HCT116 (cell line): ENCODE measurements around the gene KATNBL1.

Source experiments
- EZH2 ChIP-seq: fragments of 200-600 bp; sonication (generic); IDR thresholded peaks from 2 replicates; pipeline ENCODE4 v1.6.1; 2017; ENCODE audit warnings: antibody characterized with exemption, mixed run types
- RAD21 ChIP-seq: IDR thresholded peaks from 2 replicates; pipeline ENCODE4 v1.6.1; 2012; ENCODE audit warnings: low read depth, mild to moderate bottlenecking
- TF ChIP-seq, protein P1 (sequence below): IDR thresholded peaks from 2 replicates; pipeline ENCODE4 v1.6.1; 2012
- TF ChIP-seq, protein P2 (sequence below), 3 experiments: fragments of 200-600 bp in 1 of 3; sonication (generic) in 1 of 3; IDR thresholded peaks in 2 of 3; conservative IDR thresholded peaks in 1 of 3; 2 replicates each; pipeline ENCODE4 v1.5.1; 2012 to 2017; ENCODE audit warnings: low read depth in 2 of 3, low read length in 2 of 3, antibody characterized with exemption in 1 of 3, borderline replicate concordance in 1 of 3, control low read depth in 1 of 3, mild to moderate bottlenecking in 1 of 3, mixed read lengths in 1 of 3, mixed run types in 1 of 3, moderate library complexity in 1 of 3; ENCODE audit not compliant: insufficient read depth in 1 of 3

DNA sequence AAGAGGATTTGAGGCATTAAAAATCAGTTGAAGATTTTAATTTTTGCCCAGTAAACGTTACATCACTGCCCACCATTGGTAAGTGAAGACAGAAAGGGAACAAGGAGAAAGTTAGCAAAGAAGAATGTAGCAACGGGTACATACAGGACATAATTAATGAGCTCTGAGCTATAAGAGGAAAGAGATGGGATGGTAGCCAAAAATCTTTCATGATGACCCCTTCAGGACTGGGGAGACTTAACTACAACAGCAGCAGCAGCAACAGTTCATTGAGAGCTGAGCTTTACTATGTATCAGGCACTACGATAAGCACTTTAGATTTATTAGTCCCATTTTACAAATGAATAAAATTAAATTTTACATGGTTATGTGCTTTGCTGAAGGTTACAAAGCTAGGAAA lies 33.3 kb upstream of the KATNBL1 start:
- TF ChIP-seq, protein P1, sequence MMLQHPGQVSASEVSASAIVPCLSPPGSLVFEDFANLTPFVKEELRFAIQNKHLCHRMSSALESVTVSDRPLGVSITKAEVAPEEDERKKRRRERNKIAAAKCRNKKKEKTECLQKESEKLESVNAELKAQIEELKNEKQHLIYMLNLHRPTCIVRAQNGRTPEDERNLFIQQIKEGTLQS, result no peak
- TF ChIP-seq RAD21 (no peak), EZH2 (no peak)
- TF ChIP-seq, protein P2, sequence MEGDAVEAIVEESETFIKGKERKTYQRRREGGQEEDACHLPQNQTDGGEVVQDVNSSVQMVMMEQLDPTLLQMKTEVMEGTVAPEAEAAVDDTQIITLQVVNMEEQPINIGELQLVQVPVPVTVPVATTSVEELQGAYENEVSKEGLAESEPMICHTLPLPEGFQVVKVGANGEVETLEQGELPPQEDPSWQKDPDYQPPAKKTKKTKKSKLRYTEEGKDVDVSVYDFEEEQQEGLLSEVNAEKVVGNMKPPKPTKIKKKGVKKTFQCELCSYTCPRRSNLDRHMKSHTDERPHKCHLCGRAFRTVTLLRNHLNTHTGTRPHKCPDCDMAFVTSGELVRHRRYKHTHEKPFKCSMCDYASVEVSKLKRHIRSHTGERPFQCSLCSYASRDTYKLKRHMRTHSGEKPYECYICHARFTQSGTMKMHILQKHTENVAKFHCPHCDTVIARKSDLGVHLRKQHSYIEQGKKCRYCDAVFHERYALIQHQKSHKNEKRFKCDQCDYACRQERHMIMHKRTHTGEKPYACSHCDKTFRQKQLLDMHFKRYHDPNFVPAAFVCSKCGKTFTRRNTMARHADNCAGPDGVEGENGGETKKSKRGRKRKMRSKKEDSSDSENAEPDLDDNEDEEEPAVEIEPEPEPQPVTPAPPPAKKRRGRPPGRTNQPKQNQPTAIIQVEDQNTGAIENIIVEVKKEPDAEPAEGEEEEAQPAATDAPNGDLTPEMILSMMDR (IDR thresholded peaks at IDR 0.05 in 2 of 3, conservative IDR thresholded peaks at IDR 0.05 in 1 of 3; ENCODE audit: borderline replicate concordance in 1 of 3, insufficient read depth in 1 of 3, low read depth in 2 of 3, low read length in 2 of 3), result no peak
